HL-60 (cell line): ENCODE data around the gene ZFP1.
"Not testable (repeated sequence)": the region's sequence is repeated elsewhere in the genome, so short reads cannot be mapped to it uniquely, and the experiment has no call there.

Experiments
- DNase-seq, 2 experiments: peaks; one replicate each; pipeline ENCODE4 v3.0.0-alpha.2; 2010 to 2020; ENCODE audit warnings: low read depth in 1 of 2, low spot score in 1 of 2
- H3K27ac ChIP-seq: fragments of 250-450 bp; sonication (Bioruptor Pico); replicated peaks from 2 replicates; pipeline ENCODE4 v1.5.1; 2020; ENCODE audit warnings: mild to moderate bottlenecking, moderate library complexity
- H3K27me3 ChIP-seq: fragments of 250-450 bp; sonication (Bioruptor Pico); 2 replicates; pipeline ENCODE4 v1.5.1; 2021; ENCODE audit warnings: mild to moderate bottlenecking, moderate library complexity; ENCODE audit not compliant: insufficient read depth, poor library complexity, severe bottlenecking
- H3K4me3 ChIP-seq: replicated peaks from 2 replicates; pipeline ENCODE4 v1.5.1; 2011; ENCODE audit warnings: mild to moderate bottlenecking, control low read depth, low read length; ENCODE audit not compliant: insufficient read depth
- GABPA ChIP-seq: IDR thresholded peaks from 2 replicates; pipeline ENCODE4 v1.6.1; 2012; ENCODE audit warnings: low read depth
- POLR2AphosphoS5 ChIP-seq: IDR thresholded peaks from 2 replicates; pipeline ENCODE4 v1.6.1; 2012; ENCODE audit warnings: low read depth
- SPI1 ChIP-seq: IDR thresholded peaks from 2 replicates; pipeline ENCODE4 v1.6.1; 2012; ENCODE audit warnings: low read depth, mild to moderate bottlenecking, borderline replicate concordance
- TF ChIP-seq, protein P1 (sequence below): IDR thresholded peaks from one replicate; pipeline ENCODE4 v1.5.1; 2011; ENCODE audit warnings: low read length, control low read depth, inconsistent platforms; ENCODE audit not compliant: insufficient read depth
- TF ChIP-seq, protein P2 (sequence below): IDR thresholded peaks from 2 replicates; pipeline ENCODE4 v1.6.1; 2012; ENCODE audit warnings: low read depth; ENCODE audit not compliant: insufficient replicate concordance

The ZFP1 gene

DNA sequence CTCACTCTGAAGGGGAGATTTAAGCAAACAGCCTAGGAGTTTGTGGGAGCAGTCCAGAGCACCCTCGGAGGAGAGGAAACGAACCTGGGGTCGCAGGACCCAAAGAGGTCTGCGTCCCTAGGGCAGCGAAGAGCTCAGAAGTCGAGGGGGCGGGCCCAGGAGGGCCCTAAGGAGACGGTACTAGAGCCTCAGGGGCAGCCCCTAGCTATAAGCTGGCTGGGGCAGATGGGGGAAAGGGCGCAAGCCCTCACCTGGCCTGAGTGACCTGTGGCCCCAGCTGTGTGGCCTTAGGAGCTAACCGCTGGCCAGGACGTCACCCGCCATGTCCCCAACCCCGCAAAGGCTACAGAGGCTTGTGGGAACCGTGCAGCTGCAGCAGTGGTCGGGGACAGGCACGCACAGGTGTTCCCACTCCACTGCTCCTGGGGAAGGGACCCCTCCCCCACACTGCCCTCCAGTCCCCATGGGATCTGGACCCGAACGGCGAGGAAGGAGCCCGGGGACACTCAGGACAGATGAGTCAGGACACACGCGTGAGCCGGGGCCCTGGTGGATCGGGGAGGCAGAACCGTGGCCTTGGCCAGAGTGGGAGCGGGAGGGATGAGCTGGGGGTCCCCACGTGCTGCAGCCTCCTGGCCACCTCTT lies 60.7 kb downstream of the ZFP1 start:
- DNase-seq: no peak
- TF ChIP-seq POLR2AphosphoS5: no peak
- TF ChIP-seq, protein P1, sequence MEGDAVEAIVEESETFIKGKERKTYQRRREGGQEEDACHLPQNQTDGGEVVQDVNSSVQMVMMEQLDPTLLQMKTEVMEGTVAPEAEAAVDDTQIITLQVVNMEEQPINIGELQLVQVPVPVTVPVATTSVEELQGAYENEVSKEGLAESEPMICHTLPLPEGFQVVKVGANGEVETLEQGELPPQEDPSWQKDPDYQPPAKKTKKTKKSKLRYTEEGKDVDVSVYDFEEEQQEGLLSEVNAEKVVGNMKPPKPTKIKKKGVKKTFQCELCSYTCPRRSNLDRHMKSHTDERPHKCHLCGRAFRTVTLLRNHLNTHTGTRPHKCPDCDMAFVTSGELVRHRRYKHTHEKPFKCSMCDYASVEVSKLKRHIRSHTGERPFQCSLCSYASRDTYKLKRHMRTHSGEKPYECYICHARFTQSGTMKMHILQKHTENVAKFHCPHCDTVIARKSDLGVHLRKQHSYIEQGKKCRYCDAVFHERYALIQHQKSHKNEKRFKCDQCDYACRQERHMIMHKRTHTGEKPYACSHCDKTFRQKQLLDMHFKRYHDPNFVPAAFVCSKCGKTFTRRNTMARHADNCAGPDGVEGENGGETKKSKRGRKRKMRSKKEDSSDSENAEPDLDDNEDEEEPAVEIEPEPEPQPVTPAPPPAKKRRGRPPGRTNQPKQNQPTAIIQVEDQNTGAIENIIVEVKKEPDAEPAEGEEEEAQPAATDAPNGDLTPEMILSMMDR: no peak
- no peak for TF ChIP-seq SPI1
- TF ChIP-seq GABPA: no peak
- TF ChIP-seq, protein P2, sequence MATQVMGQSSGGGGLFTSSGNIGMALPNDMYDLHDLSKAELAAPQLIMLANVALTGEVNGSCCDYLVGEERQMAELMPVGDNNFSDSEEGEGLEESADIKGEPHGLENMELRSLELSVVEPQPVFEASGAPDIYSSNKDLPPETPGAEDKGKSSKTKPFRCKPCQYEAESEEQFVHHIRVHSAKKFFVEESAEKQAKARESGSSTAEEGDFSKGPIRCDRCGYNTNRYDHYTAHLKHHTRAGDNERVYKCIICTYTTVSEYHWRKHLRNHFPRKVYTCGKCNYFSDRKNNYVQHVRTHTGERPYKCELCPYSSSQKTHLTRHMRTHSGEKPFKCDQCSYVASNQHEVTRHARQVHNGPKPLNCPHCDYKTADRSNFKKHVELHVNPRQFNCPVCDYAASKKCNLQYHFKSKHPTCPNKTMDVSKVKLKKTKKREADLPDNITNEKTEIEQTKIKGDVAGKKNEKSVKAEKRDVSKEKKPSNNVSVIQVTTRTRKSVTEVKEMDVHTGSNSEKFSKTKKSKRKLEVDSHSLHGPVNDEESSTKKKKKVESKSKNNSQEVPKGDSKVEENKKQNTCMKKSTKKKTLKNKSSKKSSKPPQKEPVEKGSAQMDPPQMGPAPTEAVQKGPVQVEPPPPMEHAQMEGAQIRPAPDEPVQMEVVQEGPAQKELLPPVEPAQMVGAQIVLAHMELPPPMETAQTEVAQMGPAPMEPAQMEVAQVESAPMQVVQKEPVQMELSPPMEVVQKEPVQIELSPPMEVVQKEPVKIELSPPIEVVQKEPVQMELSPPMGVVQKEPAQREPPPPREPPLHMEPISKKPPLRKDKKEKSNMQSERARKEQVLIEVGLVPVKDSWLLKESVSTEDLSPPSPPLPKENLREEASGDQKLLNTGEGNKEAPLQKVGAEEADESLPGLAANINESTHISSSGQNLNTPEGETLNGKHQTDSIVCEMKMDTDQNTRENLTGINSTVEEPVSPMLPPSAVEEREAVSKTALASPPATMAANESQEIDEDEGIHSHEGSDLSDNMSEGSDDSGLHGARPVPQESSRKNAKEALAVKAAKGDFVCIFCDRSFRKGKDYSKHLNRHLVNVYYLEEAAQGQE: no peak
- no peak overlapping the region for H3K27ac ChIP-seq
- H3K4me3 ChIP-seq: no peak overlapping the region
- no peaks in the 10 kb centered on the region for H3K27me3 ChIP-seq

DNA sequence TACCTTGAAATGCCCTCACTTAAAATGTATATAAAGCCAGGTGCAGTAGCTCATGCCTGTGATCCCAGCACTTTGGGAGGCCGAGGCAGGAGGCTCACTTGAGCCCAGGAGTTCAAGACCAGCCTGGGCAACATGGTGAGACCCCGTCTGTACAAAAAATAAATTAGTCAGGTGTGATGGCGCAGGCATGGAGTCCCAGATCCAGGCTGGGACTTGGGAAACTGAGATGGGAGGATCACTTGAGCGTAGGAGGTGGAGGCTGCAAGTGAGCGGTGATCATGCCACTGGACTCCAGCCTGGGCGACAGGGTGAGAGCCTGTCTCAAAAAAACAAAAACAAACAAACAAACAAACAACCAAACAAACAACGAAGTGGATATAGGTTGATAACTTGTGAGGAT lies 61.2 kb downstream of the ZFP1 start:
- H3K27me3 ChIP-seq, DNase-seq, H3K4me3 ChIP-seq, H3K27ac ChIP-seq: not testable (repeated sequence)

DNA sequence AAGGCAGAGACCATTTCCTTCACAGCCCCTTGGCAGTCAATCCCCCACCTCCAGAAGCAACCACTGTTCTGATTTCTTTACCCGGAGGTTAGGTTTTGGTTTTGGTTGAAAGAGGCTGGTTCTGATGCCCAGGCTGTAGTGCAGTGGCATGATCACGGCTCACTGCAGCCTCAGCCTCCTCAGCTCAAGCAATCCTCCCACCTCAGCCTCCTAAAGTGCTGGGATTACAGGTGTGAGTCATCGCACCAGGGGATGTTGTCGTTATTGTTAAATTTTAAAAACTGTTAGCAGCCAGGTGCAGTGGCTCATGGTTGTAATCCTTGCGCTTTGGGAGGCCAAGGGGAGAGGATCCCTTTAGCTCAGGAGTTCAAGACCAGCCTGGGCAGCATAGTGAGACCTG lies 61.6 kb downstream of the ZFP1 start:
- TF ChIP-seq, protein P1: no peak
- TF ChIP-seq SPI1: no peak
- no peak for TF ChIP-seq POLR2AphosphoS5
- TF ChIP-seq GABPA: no peak
- TF ChIP-seq, protein P2: no peak
- no peak overlapping the region for H3K4me3 ChIP-seq
- H3K27me3 ChIP-seq: no peaks in the 10 kb centered on the region
- no peak for DNase-seq
- H3K27ac ChIP-seq: no peak overlapping the region

DNA sequence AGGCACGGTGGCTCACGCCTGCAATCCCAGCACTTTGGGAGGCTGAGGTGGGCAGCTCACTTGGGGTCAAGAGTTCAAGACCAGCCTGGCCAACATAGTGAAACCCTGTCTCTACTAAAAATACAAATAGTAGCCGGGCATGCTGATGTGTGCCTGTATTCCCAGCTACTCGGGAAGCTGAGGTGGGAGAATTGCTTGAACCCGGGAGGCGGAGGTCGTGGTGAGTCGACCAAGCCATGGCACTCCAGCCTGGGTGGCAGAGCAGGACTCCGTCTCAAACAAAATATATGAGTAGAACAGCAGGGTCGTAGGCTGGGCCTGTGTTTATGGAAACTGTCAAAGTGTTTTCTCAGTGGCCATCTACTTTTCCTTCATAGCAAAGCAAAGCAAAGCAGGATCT lies 63.0 kb downstream of the ZFP1 start:
- not testable (repeated sequence) for H3K27me3 ChIP-seq, H3K4me3 ChIP-seq, DNase-seq, H3K27ac ChIP-seq

DNA sequence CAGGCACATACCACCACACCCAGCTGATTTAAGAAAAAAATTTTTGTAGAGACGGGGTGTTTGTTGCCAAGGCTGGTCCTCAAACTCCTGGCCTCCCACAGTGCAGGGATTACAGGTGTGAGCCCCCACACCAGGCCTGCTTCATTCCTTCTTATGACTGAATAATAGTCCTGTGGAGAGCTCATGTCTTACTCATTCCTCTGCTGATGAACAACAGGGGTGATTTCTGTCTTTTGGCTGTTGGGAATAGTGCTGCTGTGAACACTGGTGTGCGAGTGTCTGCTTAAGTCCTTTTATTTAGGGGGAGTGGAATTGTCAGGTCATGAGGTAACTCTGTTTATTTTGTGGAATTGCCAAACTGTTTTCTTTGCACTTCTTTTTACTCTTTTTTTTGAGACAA lies 67.8 kb downstream of the ZFP1 start:
- H3K4me3 ChIP-seq: no peak overlapping the region
- H3K27ac ChIP-seq: no peak overlapping the region
- TF ChIP-seq GABPA: no peak
- TF ChIP-seq, protein P2: no peak
- TF ChIP-seq, protein P1: no peak
- no peak for TF ChIP-seq POLR2AphosphoS5
- TF ChIP-seq SPI1: no peak
- no peak for DNase-seq
- peaks cover 2% of the 10 kb centered on the region for H3K27me3 ChIP-seq
